Peyer's patch (tissue), 4 donors: ENCODE results near the gene TUFT1.

Source experiments
- CTCF ChIP-seq, 6 experiments: fragments of 450-650 bp in 4 of 6; fragments of 200-600 bp in 2 of 6; sonication (generic) in 1 of 6; IDR thresholded peaks; one replicate each; pipeline ENCODE4 v1.5.1; 2017 to 2019; ENCODE audit warnings: antibody characterized with exemption in 6 of 6, mild to moderate bottlenecking in 3 of 6, moderate library complexity in 1 of 6
- POLR2A ChIP-seq, 2 donors: fragments of 450-650 bp; IDR thresholded peaks; one replicate each; pipeline ENCODE4 v1.5.1; 2017; ENCODE audit warnings: antibody characterized with exemption in 2 of 2, mild to moderate bottlenecking in 2 of 2, moderate library complexity in 2 of 2

DNA sequence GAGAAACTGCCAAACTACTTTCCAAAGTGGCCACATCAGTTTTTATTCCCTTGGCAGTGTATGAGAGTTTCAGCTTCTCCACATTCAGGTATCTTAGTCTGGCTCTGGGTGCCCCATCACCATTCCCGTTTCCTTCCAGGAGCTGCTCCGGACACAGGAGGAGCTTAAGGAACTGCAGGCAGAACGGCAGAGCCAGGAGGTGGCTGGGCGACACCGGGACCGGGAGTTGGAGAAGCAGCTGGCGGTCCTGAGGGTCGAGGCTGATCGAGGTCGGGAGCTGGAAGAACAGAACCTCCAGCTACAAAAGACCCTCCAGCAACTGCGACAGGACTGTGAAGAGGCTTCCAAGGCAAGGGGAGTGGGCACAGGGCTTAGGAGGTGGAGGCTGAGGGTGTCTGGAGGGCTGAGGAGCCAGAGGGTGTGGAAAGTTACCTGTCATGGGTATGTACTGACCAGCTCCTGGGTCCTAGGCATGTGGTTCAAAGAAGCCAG lies 10.9 kb upstream of the TUFT1 start:
- TF ChIP-seq POLR2A (IDR thresholded peaks at IDR 0.05) (no peak), CTCF (IDR thresholded peaks at IDR 0.05) (no peak)
